Measurements from ENCODE around the gene GPX5. TPM values are rescaled to one million over a fixed set of nuclear protein-coding genes. Genes with fewer than 3 reads are reported as not detected.

Gene GPX5
- total RNA-seq, 4 donors from 2014 or later: not detected

GRCh38 chr6:28534306-28534705 is 8.6 kb downstream of the GPX5 start:
- Histone ChIP-seq H3K27me3 (peaks cover 4 to 11% (median 10%) of the 10 kb centered on the region in 3 donors), H3K4me3 (no peak overlapping the region), H3K36me3 (no peaks in the 10 kb centered on the region), H3K27ac (no peak overlapping the region), H3K9me3 (no peaks in the 10 kb centered on the region), H3K4me1 (no peaks in the 10 kb centered on the region)
- DNase-seq (no peak), ATAC-seq (no peak)
- in situ Hi-C loops (cut with MboI; ENCODE audit: low sequenced_read_pairs in 4 of 4): no loop called here
- intact Hi-C loops (cut with DNase I; ENCODE audit: low total_unique reads): no loop called here
- TF ChIP-seq POLR2A (IDR thresholded peaks at IDR 0.05) (no peak), CTCF (IDR thresholded peaks at IDR 0.05 in 4 of 5, conservative IDR thresholded peaks at IDR 0.05 in 1 of 5) (no peak)

DNA sequence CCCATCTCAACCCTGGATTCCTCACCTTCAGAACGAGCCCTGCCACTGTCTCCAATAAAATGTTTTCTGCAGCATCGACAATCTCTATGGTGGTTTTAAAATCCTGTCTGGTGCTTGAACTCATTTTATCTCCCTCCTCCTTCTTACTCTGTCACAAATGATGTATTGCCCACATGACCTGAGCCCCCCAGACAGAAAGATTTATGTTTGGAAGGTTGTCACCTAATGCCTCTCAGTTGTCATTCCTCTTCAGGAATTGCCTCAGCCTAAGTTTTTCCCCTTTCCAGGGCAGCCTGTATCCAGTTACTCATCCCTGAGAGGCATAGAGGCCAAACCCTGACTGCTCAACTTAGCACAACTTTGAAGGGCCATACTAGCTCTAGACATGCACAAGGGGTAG is 9.2 kb downstream of the GPX5 start:
- no peak for ATAC-seq
- H3K4me3 ChIP-seq: no peak overlapping the region
- intact Hi-C loops (cut with DNase I; ENCODE audit: low total_unique reads): no loop called here
- no peak for DNase-seq
- no peaks in the 10 kb centered on the region for H3K36me3 ChIP-seq
- no peaks in the 10 kb centered on the region for H3K9me3 ChIP-seq
- in situ Hi-C loops (cut with MboI; ENCODE audit: low sequenced_read_pairs in 4 of 4): no loop called here
- H3K4me1 ChIP-seq: no peaks in the 10 kb centered on the region
- H3K27ac ChIP-seq: no peak overlapping the region
- peaks cover 4 to 11% (median 10%) of the 10 kb centered on the region in 3 donors for H3K27me3 ChIP-seq
- no peak for TF ChIP-seq POLR2A (IDR thresholded peaks at IDR 0.05)
- no peak for TF ChIP-seq CTCF (IDR thresholded peaks at IDR 0.05 in 4 of 5, conservative IDR thresholded peaks at IDR 0.05 in 1 of 5)

- H3K4me3 ChIP-seq: no peak overlapping the region
- peaks cover 4 to 14% (median 11%) of the 10 kb centered on the region in 3 donors for H3K27me3 ChIP-seq
- TF ChIP-seq CTCF (IDR thresholded peaks at IDR 0.05 in 4 of 5, conservative IDR thresholded peaks at IDR 0.05 in 1 of 5) (no peak), POLR2A (IDR thresholded peaks at IDR 0.05) (no peak)
These were observed 11.4 kb downstream of the GPX5 start for GRCh38 chr6:28537065-28537464.

GRCh38 chr6:28537509-28538140 is 11.9 kb downstream of the GPX5 start:
- Histone ChIP-seq H3K27me3 (peaks cover 4 to 14% (median 11%) of the 10 kb centered on the region in 3 donors), H3K36me3 (no peaks in the 10 kb centered on the region), H3K9me3 (no peaks in the 10 kb centered on the region), H3K27ac (no peak overlapping the region), H3K4me1 (no peaks in the 10 kb centered on the region), H3K4me3 (no peak overlapping the region)
- DNase-seq (no peak), ATAC-seq (no peak)
- TF ChIP-seq POLR2A (IDR thresholded peaks at IDR 0.05) (no peak), CTCF (IDR thresholded peaks at IDR 0.05 in 4 of 5, conservative IDR thresholded peaks at IDR 0.05 in 1 of 5) (no peak)
- intact Hi-C loops (cut with DNase I; ENCODE audit: low total_unique reads): no loop called here
- in situ Hi-C loops (cut with MboI; ENCODE audit: low sequenced_read_pairs in 4 of 4): no loop called here

More at GRCh38 chr6:28537065-28537464, 11.4 kb downstream of the GPX5 start:
- no peaks in the 10 kb centered on the region for H3K4me1 ChIP-seq
- intact Hi-C loops (cut with DNase I; ENCODE audit: low total_unique reads) (no loop called here), in situ Hi-C loops (cut with MboI; ENCODE audit: low sequenced_read_pairs in 4 of 4) (no loop called here)
- ATAC-seq: no peak
- no peaks in the 10 kb centered on the region for H3K9me3 ChIP-seq
- no peak overlapping the region for H3K27ac ChIP-seq
- no peaks in the 10 kb centered on the region for H3K36me3 ChIP-seq
- no peak for DNase-seq

- H3K27me3 ChIP-seq: peaks cover 4 to 14% (median 13%) of the 10 kb centered on the region in 3 donors
- intact Hi-C loops (cut with DNase I; ENCODE audit: low total_unique reads): no loop called here
- DNase-seq: no peak
- no peak for TF ChIP-seq CTCF (IDR thresholded peaks at IDR 0.05 in 4 of 5, conservative IDR thresholded peaks at IDR 0.05 in 1 of 5)
- no peak for TF ChIP-seq POLR2A (IDR thresholded peaks at IDR 0.05)
- no peaks in the 10 kb centered on the region for H3K4me1 ChIP-seq
- no peak for ATAC-seq
- H3K36me3 ChIP-seq: no peaks in the 10 kb centered on the region
- H3K4me3 ChIP-seq: no peak overlapping the region
- in situ Hi-C loops (cut with MboI; ENCODE audit: low sequenced_read_pairs in 4 of 4): no loop called here
- no peak overlapping the region for H3K27ac ChIP-seq
- H3K9me3 ChIP-seq: no peaks in the 10 kb centered on the region
These were observed 16.3 kb downstream of the GPX5 start for GRCh38 chr6:28541996-28542395.
